ENCODE measurements around the gene STRADA.

Gene STRADA

DNA sequence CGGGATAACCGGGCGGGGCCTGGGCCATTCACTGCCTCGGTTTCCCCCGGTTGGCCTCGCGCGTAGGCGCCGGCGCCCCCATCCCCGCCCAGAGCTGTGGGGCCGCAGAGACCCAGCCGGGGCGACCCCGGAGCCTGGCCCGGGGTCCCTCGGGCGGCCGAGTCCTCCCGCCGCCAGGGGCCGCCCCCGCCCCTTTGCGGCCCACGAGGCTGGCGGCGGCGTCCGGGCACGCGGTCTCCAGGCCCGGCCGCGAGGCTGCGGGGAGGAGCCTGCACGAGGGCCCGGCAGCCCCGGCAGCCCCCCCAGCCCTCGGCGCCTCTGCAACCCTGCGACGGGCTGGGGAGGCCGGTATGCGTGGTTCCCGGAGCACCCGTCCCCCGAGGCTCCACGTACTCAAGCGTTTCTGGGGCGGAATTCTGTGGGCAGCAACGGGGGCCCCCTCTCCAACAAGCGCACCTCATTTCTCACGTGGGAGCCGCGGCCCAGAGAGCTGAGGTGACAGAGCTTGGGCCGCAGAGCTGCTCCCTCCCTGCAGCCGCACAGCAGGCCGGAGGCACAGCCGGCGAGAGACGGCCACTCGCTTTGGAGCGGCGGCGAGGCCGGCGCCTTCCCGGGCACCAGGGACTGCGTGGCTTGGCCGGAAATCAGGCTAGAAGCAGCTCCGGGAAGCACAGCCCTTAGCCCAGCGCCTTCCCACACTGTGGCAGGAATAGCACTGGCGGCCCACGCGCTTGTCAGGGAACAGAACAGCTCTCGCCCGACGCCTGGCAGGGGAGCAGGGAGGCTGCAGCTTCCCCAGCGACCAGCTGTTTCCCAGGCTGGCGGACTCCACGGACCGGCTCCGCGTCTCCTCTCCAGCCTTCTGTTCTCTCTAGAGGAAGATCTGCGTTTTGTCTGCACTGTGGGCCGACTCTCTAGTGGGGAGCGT, 40.8 kb downstream of the STRADA start:
- peak; percentile 79 for DNase-seq (ENCODE audit: low spot score)

DNA sequence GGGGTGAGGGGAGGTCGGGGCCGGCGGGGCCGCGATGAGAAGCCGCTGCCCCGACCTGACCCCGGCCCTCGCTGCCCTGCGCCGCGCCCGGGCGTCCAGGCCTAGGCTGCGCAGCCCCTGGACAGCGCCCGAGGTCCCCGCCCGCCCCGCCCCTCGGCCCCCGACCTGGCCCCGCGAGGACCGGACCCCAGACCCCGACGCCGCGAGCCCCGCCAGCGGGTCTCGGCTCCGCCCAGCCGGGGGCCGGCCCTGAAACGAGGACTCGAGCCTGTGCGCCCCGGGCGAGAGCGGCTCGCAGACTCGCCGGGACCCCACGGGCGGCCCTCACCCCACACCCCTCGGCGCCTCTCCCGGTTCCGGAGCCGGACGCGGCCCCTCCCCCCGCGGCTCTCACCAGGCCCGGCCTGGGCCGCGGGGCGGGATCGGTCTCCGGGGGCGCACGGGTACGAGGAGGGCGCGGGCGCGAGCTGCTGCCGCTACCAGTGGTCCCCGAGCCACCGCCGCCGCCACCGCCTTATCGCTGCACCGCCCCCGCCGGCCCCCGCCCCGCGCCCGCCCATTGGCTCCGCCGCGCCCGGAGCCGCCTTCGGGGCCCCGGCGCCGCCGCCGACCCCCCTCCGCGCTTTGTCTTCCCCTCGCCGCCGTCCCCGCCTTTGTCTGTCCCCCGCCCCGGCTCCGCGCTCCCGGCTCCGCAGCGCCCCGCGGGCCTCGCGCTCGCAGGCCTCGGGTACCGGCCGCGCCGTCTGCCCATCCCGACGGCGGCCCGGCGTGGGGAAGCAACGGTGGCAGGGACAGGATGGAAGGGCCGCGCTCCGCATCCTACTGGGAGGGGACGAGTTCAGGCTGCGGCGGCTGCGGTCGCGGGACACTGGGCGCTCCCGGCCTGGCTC, 41.7 kb downstream of the STRADA start, which contains the start of gene LIMD2:
Gene LIMD2, minus strand, starts transcription at position 488 of the 890 bp plus-strand sequence. CDS start 827 bp downstream, outside the sequence.
- DNase-seq (ENCODE audit: low spot score): no peak

DNA sequence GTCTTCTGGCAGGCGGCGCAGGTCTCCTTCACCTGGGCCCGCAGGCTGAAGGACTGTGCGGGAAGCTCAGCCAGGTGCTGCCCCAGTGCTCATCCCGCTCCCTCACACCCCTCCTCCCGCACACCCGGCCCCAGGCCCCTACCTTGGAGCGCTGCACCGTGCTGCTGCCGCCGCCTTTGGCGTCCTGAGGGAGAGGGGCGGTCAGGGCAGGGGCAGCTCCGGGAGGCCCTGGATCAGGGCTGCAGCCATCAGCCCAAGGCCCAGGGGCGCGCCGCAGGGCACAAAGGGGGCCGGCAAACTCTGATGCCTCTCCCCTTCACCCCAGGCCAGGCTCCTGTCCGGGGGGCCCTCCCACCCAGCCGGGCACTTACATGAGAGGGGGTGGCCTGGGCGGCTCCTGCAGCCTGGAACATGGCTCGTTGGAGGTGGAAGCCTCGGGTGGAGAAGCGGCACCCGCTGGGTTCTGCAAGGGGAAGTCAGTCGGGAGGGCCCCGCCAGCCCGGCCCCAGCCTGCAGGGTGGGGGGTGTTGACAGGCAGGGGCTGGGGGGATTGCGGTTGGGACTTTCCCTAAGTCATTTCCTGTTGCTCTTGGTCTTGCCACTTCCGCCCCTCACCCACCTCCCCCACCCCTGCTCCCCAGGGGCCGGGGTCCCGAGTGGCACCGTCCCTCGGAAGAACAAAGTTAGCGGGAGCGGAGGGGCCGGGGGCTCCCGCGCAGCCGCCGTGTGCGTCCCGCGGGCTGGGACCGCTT, 42.5 kb downstream of the STRADA start:
- DNase-seq (ENCODE audit: low spot score): no peak

DNA sequence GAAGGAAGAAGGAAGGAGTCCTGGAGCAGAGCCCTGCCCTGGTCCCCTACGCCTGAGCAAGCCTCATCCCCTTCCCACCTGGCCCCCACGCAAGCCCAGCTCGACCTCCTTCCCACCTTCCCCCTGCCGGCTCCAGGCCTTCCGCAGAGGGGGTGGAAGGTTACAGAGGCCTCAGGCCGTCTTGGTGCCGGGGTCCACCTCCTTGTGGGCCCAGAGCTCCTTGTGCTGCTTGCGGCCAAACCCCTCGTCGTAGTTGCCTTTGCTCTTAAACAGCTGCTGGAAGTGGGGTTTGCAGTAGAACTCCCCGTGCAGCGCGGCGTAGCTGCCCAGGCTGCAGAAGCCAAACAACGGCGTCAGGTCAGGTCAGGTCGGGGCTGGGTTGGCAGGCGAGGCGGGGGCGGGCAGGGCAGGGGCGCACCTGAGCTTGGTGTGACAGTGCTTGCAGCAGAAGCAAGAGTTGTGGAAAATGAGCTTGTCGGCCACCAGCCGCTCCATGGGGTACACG, 43.2 kb downstream of the STRADA start:
- no peak for DNase-seq (ENCODE audit: low spot score)

DNA sequence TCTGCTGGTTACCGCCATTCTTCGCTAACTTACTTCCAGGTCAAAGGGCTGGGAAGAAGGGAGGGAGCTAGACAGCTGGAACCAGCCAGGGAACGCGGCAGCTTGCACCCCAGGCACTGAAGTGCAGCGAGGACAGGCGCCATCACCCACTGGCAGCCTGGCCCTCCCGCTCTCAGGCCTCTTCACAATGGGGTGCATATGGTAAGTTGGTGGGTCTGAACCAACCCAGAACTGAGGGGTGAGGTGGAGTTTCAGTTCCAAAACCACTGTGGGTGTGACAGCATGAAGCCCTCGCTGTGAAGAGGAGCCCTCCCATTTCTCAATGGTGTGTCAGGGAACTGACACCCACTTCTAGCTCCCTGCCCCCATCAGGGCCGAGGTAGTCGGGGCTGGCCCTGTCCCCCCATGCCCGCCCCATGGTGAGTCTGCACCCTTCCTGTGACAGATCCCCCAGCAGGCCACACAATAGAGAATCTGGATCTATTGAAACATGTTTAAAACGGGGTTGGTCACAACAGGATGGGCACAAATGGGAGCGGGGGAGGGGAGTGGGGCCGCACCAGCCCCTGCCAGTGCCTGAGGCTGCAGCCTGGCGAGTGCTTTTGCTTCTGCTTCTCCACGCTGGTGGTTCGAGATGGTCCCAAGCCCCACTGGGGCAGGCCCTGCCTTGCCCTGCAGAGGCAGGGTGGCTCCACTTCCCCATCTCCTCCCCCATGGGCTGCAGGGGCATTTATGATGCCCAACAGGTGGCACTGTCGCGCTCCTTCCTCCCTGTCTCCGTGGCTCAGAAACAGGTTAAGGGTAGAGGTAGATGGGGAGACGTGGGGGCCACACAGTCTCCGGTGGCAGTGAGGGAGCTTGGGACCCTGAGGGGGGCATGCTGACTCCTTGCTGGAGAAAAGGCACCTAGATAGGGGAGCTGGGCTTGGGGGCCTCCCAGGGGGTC, 44.0 kb downstream of the STRADA start:
- no peak for DNase-seq (ENCODE audit: low spot score)

DNA sequence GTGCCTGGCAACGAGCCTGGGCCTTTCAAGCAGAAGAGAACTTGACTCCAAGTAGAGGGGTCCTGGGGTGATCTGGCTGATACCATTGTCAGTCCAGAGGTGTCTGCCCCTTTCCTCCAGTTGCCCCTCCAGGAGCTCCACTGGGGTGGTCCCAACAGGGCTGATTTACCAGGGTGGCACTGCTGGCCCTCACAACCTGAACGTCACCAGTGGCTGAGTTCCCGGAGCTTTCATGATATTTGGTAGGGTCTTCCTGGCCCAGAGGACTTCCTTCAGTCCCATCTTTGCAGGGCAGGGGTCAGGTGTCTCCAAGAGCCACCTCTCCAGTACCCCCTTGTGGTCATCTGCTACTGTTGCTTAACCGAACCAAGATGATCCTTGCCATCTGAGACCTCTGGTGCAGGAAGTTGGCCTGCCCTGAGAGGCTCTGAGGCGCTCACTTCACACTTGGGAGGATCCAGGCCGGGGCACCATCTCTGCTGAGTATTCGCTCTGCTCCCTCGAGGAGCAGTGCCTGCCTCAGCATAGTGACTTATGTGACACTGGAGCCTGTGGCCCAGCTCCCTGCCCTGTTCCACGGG, 45.1 kb downstream of the STRADA start:
- DNase-seq (ENCODE audit: low spot score): no peak

DNA sequence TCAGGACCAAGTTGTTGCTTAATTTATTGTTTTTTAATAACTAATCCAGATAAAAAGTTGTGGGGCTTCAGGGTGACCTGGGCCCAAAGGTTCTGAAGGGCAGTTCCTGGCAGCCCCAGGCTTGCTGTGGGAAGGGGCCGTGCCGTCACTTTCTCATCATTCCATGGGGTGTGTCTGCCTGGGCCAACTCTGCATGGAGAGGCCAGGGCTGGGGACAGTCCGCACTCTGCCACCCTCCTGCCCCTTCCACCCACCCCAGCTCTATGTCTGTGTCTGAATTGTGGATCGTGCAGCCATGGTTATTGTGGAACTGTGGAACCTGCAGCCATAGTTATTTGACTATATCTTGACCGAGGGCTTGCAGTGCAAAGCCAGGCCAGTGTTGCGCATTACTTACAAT, 45.7 kb downstream of the STRADA start:
- DNase-seq (ENCODE audit: low spot score): no peak

DNA sequence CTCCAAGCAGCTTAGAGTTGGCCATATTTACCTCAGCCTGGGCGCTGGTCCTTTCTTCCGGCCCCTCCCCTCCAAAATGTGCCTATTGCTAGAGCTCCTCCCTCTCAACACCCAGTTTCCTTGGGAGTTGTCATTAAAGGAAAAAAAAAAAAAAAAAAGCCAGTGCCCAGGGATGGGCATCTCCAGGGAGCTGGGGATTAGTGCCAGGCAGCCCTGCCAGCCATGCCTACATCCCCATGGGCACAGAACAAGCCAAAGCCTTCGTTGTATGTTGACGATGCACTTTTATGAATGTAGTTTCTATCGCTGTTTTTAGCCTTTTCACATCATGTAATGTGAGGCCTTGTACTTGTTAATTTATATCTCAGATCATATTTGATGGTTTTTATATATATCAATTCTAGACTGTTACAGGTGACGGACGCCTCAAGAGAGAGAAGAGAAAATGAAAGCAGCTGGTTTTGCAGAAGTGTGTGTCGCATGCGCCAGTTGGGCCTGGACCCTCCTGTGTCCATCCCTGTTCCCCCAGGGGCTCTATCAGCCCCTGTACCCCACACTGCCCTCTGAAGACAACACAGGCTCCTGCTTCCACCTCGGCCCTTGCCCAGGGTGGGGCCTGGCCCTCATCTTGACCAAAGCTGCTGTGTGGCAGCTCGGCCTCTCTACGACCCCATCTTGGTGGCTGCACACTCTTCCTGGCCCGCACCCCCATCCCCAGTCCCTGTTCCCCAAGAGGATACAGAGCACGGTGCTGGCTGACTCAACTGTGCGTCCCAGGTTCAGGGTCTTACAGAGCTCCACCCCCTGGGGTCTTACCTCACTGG, 46.4 kb downstream of the STRADA start:
- DNase-seq (ENCODE audit: low spot score): no peak

DNA sequence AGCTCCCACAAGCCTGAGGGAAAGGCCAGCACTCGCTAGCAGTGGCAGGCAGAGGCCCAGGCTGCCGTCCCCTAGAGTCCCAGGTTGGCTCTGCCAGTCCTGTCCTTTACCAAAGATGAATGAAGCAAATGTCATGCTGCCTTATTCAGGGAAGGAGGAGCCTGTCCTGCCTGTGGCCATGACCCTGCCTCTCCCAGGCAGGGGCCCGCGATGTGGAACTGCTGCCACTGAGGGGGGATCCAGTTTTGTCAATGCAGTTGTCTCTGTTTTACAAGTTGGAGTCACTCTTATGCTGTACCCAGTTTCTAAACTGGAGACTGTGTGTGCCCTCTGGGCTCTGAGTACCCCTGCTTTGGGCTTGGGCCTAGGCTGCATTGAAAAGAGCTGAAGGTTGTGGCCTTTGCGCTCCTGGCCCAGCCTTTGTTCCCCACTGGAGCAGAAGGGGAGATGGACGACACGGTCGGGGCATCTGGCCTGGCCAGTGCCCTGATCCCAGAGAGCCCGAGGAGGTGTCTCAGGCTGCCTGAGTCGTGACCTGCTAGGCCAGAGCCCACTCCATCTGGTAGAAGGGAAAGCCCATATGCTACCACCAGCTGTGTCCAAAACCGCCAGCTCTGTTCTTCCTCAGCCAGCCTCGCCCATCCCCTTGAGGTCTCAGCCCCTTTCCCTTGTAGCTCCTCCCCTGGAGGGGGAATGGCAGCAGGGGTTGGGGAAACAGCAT, 47.2 kb downstream of the STRADA start:
- no peak for DNase-seq (ENCODE audit: low spot score)

DNA sequence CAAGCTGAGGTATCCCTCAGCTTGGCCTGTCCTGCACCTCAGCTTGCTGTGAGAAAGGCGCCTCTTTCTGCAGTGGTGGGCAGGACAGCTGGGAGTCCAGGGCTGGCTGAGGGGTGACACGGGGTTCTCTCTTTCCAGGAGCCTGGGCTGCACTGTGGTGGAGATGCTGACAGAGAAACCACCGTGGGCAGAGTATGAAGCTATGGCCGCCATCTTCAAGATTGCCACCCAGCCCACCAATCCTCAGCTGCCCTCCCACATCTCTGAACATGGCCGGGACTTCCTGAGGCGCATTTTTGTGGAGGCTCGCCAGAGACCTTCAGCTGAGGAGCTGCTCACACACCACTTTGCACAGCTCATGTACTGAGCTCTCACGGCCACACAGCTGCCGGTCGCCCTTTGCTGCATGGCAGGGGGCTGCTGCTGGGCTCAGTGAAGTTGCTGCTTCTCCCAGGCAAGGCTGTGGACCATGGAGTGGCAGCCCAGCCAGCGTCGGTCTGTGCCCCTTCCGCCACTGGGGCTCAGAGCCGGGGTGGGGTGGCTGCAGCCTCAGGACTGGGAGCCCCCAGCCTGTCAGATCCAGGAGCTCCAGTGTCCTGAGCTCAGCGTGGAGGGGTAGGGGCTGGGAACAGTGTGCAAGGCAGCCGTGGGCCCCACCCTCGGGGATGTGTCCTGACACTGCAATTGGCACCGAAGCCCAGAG, 48.0 kb downstream of the STRADA start:
- DNase-seq (ENCODE audit: low spot score): no peak

DNA sequence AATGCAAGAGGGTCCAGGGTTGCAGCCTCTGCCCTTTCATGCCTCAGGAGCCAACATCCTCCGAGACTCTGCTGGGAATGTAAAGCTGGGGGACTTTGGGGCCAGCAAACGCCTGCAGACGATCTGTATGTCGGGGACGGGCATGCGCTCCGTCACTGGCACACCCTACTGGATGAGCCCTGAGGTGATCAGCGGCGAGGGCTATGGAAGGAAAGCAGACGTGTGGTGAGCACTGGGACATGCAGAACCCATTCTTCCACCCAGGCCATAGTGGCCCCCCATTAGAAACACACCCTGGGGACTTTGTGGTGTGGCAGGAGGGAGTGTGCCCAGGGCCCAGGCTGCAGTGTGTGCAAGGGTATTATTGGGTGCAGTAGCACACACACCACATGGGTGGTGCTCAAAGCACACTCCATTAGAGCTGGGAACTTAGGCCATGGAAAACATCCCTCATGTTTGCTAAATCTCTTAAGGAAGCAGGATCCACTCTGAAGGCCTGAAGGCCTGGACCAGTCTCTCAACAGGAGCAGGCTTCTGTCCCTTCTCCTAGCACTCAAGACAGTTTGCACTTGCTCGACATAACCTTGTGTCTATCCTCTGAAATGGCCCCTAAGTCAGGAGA, 49.3 kb downstream of the STRADA start:
- DNase-seq (ENCODE audit: low spot score): no peak

DNA sequence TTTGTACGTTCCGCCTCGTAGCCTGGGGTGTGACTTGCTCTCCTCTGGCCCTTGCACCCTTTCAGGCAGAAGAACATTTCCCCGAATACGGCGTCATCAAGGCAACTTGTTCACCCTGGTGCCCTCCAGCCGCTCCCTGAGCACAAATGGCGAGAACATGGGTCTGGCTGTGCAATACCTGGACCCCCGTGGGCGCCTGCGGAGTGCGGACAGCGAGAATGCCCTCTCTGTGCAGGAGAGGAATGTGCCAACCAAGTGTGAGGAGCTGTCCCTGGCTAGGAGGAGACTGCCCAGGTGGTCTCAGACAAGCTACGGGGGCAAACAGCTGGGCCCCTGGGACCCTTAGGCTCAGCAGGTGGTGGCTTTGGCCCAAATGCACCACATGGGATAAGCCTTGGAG, 52.1 kb downstream of the STRADA start:
- DNase-seq (ENCODE audit: low spot score): no peak

DNA sequence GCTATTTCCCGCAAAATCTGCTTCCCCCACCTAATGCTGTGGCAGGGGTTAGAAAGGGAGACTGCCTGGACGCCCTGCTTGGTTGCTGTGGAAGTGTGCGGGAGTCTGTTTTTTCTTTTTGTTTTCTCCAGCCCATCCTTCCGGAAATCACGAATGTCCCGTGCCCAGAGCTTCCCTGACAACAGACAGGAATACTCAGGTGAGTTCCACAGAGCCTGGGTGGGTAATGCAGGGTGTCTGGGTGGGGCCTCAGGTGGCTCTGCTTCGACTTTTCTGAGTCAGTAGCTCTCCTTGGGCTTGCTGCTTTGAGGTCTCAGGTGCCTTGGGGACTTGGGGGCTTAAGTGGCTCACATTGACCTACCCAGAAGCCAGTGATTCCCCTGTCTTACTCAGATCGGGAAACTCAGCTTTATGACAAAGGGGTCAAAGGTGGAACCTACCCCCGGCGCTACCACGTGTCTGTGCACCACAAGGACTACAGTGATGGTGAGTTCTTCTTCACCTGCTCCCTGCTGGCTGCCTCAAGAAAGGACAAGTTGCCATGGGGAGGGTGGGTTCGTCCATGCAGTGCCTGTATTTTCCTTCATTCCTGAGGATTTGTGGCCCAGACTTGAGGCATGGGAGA, 53.1 kb downstream of the STRADA start:
- DNase-seq (ENCODE audit: low spot score): no peak

DNA sequence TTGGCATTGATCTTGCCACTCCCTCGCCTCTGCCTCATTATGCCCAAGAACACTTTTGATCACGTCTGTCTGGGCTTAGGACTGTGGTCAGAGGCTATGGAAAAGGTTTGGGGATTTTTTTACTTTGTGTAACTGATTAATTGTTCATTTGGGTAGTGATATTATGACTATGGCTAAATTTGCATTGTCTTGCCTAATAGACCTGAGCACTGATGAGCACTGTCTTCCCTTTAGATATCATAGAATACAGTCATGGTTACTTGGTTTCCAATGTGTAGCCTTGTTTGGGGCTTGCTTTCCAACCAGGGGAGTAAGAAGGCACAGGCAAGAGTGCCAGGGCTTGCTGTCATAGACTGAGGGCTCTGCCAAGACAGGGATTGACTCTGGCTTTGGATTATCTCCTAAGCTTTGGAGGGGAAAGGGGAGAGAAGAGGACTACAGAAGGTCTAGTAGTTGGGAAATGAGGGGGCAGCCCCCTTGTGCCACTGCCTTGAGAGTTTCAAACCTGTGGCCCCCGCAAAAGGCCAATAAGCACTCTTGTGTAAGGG, 55.4 kb downstream of the STRADA start:
- DNase-seq (ENCODE audit: low spot score): no peak

DNA sequence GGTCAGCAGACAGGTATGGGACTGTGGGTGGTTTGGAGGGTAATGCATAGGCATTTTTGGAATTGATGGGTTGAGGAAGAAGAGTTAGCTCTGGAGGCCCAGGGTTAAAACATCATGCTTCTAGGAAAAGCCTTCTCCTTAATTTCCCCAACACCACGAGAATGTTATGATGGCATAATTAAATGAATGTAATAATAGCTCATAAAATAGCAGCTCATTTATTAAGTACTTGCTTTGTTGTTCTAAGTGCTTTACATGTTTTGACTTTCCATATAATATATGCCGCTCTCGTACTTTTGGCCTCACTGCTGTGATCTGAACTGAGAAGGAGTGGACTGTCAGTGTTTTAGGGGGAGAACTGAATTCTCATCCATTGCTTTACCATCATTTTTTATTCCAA, 56.0 kb downstream of the STRADA start:
- no peak for DNase-seq (ENCODE audit: low spot score)

DNA sequence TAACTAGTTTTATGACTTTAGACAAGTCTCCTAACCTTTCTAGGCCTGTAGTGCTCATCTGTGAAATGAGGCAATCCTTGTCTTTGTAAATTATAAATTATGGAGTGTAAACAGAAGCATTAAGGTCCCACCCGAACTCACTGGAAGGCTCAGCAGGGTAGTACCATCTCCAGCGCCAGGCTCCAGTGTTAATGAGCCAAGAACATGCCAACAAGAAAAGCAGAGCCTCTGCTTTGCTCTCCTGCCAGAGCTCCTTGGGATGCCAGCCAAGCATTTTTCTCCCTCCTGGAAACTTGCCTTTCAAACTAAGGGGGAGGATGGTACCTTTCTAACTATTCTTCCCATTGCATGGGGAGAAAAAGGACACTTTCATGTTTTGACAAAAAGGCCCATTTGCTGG, 56.6 kb downstream of the STRADA start:
- DNase-seq (ENCODE audit: low spot score): no peak

DNA sequence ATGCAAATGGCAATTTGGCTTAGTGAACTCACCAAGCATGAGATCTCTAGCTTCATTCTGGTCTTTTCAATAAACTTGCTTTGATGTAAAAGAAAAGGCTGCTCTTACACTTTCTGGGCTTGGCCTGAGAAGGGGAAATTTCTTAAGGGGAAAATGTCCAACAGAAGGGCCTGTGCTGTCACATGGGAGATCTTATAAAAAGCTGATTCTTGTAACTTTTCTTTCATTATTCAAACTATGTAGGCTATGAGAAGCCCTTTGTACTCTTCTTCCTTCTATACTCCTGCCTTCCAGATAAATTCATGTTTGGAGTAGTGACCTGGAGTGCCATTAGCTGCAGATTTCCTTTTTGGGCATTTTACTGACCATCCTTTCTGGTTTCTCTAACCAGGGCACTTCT, 58.6 kb downstream of the STRADA start:
- DNase-seq (ENCODE audit: low spot score): no peak

All from putamen (tissue), 1 donor.